HepG2 (cell line): ENCODE data around the gene RAB36.

Source experiments
- HNF4A ChIP-seq: sonication (generic); formaldehyde crosslinking; IDR thresholded peaks from 2 replicates; pipeline ENCODE4 v1.4.0; 2020; ENCODE audit warnings: missing genetic modification reagents
- KDM5A ChIP-seq: fragments of 200-600 bp; sonication (generic); IDR thresholded peaks from 2 replicates; pipeline ENCODE4 v1.7.0; 2018; ENCODE audit warnings: antibody characterized with exemption, mild to moderate bottlenecking, low read length, borderline replicate concordance

- TF ChIP-seq HNF4A (no peak), KDM5A (no peak)
These were observed 45.2 kb downstream of the RAB36 start for GRCh38 chr22:23190526-23190925.
